GOT3 (cell line): ENCODE data around the gene ZNHIT1.

Experiments used
- DNase-seq: peaks from one replicate; lab custom pipeline; 2025; ENCODE audit warnings: mixed read lengths; lab: John Stamatoyannopoulos, UW

ZNHIT1 gene

GRCh38 chr7:101218236-101219125 is 516 bp downstream of the ZNHIT1 start:
- DNase-seq: no peak

- DNase-seq: no peak
These were observed 2.3 kb downstream of the ZNHIT1 start for GRCh38 chr7:101220295-101220694.

GRCh38 chr7:101222275-101222830 is 4.4 kb downstream of the ZNHIT1 start:
- no peak for DNase-seq

- no peak for DNase-seq
These were observed 5.6 kb downstream of the ZNHIT1 start for GRCh38 chr7:101223528-101223927.

- DNase-seq: no peak
These were observed 7.7 kb downstream of the ZNHIT1 start for GRCh38 chr7:101225650-101226049.

GRCh38 chr7:101226721-101227120 is 8.8 kb downstream of the ZNHIT1 start:
- no peak for DNase-seq

- DNase-seq: no peak
These were observed 13.7 kb downstream of the ZNHIT1 start for GRCh38 chr7:101231644-101232043.

GRCh38 chr7:101232141-101232850 is 14.3 kb downstream of the ZNHIT1 start:
- no peak for DNase-seq

- no peak for DNase-seq
These were observed 16.1 kb downstream of the ZNHIT1 start for GRCh38 chr7:101233907-101234547.

GRCh38 chr7:101234636-101235035 is 16.7 kb downstream of the ZNHIT1 start:
- DNase-seq: no peak

- DNase-seq: no peak
These were observed 17.1 kb downstream of the ZNHIT1 start for GRCh38 chr7:101235050-101235449.

- DNase-seq: no peak
These were observed 17.6 kb downstream of the ZNHIT1 start for GRCh38 chr7:101235522-101235921.

- DNase-seq: no peak
These were observed 18.4 kb downstream of the ZNHIT1 start for GRCh38 chr7:101236292-101236835.

- DNase-seq: no peak
These were observed 19.5 kb downstream of the ZNHIT1 start, which contains the start of gene CLDN15 for GRCh38 chr7:101237206-101238067. TSS of gene CLDN15 (minus strand) at chr7:101237802. CDS start at chr7:101237581, 221 bp downstream.

- DNase-seq: no peak
These were observed 20.5 kb downstream of the ZNHIT1 start for GRCh38 chr7:101238226-101239182.

GRCh38 chr7:101239191-101239950 is 21.4 kb downstream of the ZNHIT1 start:
- no peak for DNase-seq

GRCh38 chr7:101239951-101240220 is 21.9 kb downstream of the ZNHIT1 start:
- DNase-seq: no peak

- no peak for DNase-seq
These were observed 22.5 kb downstream of the ZNHIT1 start for GRCh38 chr7:101240226-101241014.

- no peak for DNase-seq
These were observed 23.0 kb downstream of the ZNHIT1 start for GRCh38 chr7:101241015-101241363.
